Fibroblast of skin of abdomen (primary cell): ENCODE measurements around the gene RPL22L1.
"Not testable (repeated sequence)": the region's sequence is repeated elsewhere in the genome, so short reads cannot be mapped to it uniquely, and the experiment has no call there.

Experiments used
- DNase-seq: peaks from one replicate; pipeline ENCODE4 v3.0.0-alpha.2; 2013

The RPL22L1 gene

GRCh38 chr3:170826047-170826446 is 43.9 kb downstream of the RPL22L1 start:
- no peak for DNase-seq

GRCh38 chr3:170823562-170823961 is 46.4 kb downstream of the RPL22L1 start:
- not testable (repeated sequence) for DNase-seq

- DNase-seq: not testable (repeated sequence)
These were observed 51.7 kb downstream of the RPL22L1 start for GRCh38 chr3:170818325-170818724.

DNA sequence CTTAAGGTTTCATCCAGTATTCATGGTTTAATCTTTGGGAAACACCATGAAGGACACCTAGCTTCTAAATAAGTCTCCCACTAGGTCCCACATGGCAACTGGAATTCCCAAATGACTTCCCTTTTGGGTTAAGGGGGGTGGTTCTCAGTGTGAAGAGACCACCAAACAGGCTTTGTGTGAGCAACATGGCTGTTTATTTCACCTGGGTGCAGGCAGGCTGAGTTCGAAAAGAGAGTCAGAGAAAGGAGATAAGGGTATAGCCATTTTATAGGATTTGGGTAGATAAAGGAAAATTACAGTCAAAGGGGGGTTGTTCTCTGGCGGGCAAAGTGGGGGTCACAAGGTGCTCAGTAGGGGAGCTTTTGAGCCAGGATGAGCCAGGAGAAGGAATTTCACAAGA is 52.5 kb downstream of the RPL22L1 start:
- DNase-seq: not testable (repeated sequence)

GRCh38 chr3:170816841-170817240 is 53.2 kb downstream of the RPL22L1 start:
- DNase-seq: no peak

DNA sequence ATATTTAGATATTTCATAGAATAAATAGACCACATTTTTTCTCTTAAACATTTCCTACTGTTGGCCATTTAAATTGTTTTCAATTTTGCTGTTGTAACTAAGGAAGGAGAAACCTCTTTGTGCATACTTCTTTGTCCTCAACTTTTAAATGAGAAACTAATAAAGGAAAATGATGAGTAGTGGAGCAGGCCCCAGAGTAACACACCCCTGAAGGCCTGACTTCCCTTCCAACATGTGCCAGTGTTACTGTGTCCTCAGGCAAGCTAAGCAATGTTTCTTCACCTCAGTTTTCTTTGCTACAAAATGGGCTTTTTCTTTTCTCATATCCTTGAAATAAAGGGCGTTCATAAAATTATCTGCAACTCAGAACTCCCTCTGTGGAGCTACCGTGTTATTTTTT is 53.7 kb downstream of the RPL22L1 start:
- DNase-seq: no peak

- no peak for DNase-seq
These were observed 54.1 kb downstream of the RPL22L1 start for GRCh38 chr3:170815936-170816335.

GRCh38 chr3:170815340-170815739 is 54.7 kb downstream of the RPL22L1 start:
- DNase-seq: no peak
